ENCODE measurements around the gene LRBA.

Gene LRBA

GRCh38 chr4:150235808-150236271 lies 779.2 kb downstream of the LRBA start:
- TF ChIP-seq, protein P1, sequence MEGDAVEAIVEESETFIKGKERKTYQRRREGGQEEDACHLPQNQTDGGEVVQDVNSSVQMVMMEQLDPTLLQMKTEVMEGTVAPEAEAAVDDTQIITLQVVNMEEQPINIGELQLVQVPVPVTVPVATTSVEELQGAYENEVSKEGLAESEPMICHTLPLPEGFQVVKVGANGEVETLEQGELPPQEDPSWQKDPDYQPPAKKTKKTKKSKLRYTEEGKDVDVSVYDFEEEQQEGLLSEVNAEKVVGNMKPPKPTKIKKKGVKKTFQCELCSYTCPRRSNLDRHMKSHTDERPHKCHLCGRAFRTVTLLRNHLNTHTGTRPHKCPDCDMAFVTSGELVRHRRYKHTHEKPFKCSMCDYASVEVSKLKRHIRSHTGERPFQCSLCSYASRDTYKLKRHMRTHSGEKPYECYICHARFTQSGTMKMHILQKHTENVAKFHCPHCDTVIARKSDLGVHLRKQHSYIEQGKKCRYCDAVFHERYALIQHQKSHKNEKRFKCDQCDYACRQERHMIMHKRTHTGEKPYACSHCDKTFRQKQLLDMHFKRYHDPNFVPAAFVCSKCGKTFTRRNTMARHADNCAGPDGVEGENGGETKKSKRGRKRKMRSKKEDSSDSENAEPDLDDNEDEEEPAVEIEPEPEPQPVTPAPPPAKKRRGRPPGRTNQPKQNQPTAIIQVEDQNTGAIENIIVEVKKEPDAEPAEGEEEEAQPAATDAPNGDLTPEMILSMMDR (conservative IDR thresholded peaks at IDR 0.05; ENCODE audit: low read depth, low read length), result no peak
- peak; percentile 80 for DNase-seq (ENCODE audit: low read depth)
- no peak overlapping the region for H3K4me3 ChIP-seq (ENCODE audit: low read depth, low read length)

GRCh38 chr4:150235317-150235716 lies 779.8 kb downstream of the LRBA start:
- TF ChIP-seq, protein P1 (conservative IDR thresholded peaks at IDR 0.05; ENCODE audit: low read depth, low read length), result no peak
- H3K4me3 ChIP-seq (ENCODE audit: low read depth, low read length), result no peak overlapping the region

DNA sequence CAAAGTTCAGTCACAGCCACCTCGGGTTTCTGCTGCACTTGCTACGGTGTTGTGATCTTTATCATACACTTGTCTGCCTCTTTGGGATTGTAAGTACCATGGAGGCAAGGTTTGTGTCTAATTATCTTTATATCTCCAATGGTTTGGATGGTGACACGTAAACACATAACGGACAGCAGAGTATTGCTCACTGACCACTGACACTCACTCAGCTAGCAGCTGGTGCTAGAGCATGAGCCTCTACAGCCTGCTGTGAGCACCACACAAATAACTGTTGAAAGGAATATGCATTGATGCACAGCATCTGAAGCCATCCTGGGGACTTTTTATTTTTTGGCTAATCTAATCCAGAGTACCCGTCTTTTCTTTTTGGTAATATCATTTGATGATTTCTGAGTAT lies 780.8 kb downstream of the LRBA start:
- H3K4me3 ChIP-seq (ENCODE audit: low read depth, low read length), result no peak overlapping the region
- TF ChIP-seq, protein P1 (conservative IDR thresholded peaks at IDR 0.05; ENCODE audit: low read depth, low read length), result no peak
- DNase-seq (ENCODE audit: low read depth), result no peak

More at GRCh38 chr4:150235317-150235716, 779.8 kb downstream of the LRBA start:
- no peak for DNase-seq (ENCODE audit: low read depth)

- TF ChIP-seq, protein P1 (conservative IDR thresholded peaks at IDR 0.05; ENCODE audit: low read depth, low read length), result no peak
Measured at GRCh38 chr4:150232029-150232428, 783.1 kb downstream of the LRBA start.

GRCh38 chr4:150231107-150231770 lies 783.8 kb downstream of the LRBA start:
- no peak overlapping the region for H3K4me3 ChIP-seq (ENCODE audit: low read depth, low read length)
- TF ChIP-seq, protein P1 (conservative IDR thresholded peaks at IDR 0.05; ENCODE audit: low read depth, low read length), result no peak
- DNase-seq (ENCODE audit: low read depth), result no peak

More at GRCh38 chr4:150232029-150232428, 783.1 kb downstream of the LRBA start:
- H3K4me3 ChIP-seq (ENCODE audit: low read depth, low read length), result no peak overlapping the region
- DNase-seq (ENCODE audit: low read depth), result no peak

GRCh38 chr4:150230561-150230960 lies 784.5 kb downstream of the LRBA start:
- H3K4me3 ChIP-seq (ENCODE audit: low read depth, low read length), result no peak overlapping the region
- no peak for DNase-seq (ENCODE audit: low read depth)
- TF ChIP-seq, protein P1 (conservative IDR thresholded peaks at IDR 0.05; ENCODE audit: low read depth, low read length), result no peak

DNA sequence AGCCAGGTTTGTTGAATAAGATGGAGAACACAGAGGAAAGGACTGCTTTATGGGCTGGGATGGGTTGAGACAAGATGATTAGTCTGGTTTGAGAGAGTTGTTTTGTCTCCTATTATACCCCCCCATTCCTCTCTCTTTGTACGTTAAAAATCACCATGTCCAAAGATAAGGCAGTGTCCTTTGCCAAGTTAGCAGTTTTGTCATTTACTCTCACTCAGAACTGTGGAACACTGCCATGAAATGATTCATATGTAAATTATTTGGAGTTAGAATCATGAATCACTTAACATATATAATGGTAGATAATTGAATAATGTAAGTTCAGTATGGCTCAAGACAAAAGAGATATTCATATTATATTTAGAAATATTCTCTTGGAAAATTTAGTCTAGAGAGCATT lies 785.6 kb downstream of the LRBA start:
- peak; percentile 71 for DNase-seq (ENCODE audit: low read depth)
- TF ChIP-seq, protein P1 (conservative IDR thresholded peaks at IDR 0.05; ENCODE audit: low read depth, low read length), result no peak
- no peak overlapping the region for H3K4me3 ChIP-seq (ENCODE audit: low read depth, low read length)

All from choroid plexus epithelial cell (primary cell).